ENCODE measurements around the gene NEURL1B.

The NEURL1B gene

GRCh38 chr5:172611913-172612312 lies 29.1 kb upstream of the NEURL1B start:
- DNase-seq = no peak

GRCh38 chr5:172612771-172613170 lies 28.3 kb upstream of the NEURL1B start:
- no peak for DNase-seq

DNA sequence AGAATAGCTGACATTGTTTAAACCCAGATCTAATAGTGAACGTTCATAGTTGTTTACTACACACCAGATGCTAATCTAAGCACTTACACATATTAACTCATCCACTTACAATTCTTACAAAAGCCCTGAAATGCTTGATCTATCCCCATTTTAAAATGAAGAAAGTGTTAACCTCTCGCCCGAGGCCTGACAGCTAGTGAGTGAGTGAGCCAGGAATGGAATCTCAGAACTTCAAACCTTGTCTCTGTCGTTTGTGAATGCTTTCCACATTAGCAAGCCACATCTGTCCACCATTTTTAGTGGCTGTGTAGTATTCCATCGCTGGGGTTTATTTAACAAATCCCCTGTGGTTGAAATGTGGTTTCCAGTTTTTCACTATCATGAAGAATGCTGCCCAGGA lies 24.9 kb upstream of the NEURL1B start:
- DNase-seq = no peak

DNA sequence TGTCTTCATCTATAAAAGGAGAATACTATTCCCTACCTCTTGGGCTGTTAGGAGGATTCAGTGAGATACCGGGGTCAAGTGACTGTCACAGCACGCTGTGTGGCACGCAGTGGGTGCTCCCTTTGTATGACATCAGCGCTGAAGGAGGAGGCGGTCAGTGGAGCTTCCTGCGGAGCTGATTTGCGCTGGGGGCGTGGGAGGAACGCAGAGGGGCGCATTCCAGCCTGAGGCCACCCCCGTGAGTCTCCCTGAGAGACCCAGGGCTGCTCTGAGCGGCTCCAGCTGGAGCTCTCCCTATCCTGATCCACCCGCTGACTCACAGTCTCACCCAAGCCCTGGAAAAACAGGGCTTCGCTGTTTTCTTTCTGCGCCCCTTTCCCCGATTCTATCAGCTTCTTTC lies 24.3 kb upstream of the NEURL1B start:
- DNase-seq = no peak

GRCh38 chr5:172617817-172618216 lies 23.2 kb upstream of the NEURL1B start:
- DNase-seq = no peak

GRCh38 chr5:172618574-172619365 lies 22.3 kb upstream of the NEURL1B start:
- no peak for DNase-seq

DNA sequence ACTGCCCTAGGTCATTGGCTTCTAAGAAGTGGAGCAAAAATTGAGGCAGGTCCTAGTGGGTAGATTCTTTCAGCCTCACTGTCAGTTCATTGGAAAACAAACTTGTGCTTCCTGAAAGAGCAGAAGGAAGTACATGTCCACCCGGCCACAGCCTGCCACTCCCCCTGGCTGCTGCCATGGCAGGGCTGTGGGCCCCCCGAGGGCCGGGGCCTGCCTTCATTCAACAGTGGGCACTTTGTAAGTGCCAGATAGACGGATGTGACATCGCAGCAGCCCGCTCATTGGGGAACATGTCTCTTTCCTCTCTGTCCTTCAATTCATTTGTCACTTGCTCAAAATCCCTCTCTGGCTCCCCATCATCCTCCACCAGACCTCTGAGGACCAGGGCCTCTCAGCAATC lies 20.6 kb upstream of the NEURL1B start:
- no peak for DNase-seq

GRCh38 chr5:172622091-172623046 lies 18.7 kb upstream of the NEURL1B start:
- DNase-seq = no peak

GRCh38 chr5:172623313-172623980 lies 17.6 kb upstream of the NEURL1B start:
- DNase-seq = no peak

DNA sequence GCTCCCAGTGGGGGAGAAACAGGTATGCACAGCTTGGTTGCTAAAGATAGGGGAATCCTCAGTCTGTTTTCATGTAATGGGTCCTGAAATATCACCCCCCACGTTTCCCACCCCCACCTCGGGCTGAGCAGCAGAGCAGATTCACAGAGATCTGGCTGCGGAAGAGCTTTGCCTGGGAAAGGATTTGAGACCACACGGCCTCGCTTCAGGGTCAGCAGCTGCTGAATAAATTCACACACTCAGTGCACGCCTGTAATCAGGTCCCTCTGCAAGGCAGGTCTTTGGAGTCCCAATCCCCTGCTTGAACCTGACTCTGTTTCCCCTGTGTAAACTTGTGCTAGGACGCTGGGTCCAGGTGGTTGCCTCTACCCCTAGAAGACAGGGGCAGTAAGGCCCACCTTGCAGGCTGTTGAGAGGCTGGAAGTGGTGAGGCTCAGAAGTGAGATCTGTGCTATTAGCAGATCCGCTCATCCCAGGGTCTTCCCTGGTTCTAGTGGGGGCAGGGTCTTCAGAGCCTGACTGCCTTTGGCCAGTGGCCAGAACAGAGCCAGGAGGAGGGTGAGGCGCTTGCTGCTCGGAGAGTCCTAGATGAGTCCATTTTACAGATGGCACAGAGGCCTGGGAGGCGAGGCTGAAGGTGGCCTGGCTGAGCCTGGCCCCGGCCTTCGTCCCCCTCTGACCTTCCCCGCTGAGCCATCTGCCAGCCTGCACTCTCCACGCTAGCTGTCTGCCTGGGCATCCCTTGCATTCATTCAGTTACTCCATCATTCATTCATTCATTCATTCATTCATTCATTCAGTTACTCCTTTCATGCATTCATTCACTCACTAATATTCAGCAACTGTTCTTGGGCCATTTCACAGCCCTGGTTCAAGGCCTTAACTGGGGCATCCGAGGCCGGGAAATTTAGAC lies 16.7 kb upstream of the NEURL1B start:
- no peak for DNase-seq

DNA sequence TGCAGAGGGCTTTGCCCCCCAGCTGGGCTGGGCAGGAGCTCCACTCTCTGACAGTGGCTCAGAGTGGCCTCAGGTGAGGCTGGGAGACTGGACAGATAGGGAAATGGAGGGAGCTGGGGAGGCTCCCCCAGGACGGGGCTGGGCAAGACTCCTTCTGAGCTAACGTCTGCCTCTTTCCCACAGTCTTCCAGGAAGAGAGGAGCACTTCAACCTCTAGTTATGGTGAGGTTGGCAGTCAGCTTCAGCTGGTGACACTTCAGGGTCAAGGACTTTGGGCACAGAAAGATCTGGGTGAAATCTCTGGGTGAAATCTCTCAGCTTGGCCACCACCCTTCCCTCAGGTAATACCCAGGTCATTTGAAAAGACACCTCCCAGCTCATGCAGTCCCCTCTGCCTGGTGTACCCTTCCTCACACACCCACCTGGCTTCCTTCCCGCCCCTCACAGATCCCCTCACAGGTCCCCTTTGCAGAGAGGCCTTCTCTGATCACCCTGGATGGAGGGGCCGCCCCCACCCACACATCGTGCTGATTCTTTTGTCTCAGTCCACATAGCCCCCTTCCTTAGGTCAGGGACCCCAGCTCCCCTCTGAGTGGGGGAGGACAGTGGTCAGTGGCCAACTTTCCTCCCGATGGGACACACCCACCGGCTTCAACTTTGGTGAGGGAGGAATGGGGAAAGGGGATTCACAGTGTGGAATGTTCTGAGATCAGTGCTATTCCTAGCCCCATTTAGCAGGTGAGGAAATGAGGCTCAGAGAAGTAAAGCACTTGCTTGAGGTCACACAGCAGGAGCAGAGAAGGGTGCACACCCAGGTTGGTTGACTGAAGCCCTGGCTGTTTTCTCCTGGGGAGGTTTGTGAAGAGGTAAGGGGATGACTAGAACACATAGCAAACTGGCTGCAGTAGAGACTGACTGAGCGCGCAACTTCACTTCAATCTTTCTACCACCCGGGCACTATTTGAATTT lies 15.8 kb upstream of the NEURL1B start:
- DNase-seq = no peak

- DNase-seq = no peak
Observed at GRCh38 chr5:172626031-172626581, 15.0 kb upstream of the NEURL1B start.

DNA sequence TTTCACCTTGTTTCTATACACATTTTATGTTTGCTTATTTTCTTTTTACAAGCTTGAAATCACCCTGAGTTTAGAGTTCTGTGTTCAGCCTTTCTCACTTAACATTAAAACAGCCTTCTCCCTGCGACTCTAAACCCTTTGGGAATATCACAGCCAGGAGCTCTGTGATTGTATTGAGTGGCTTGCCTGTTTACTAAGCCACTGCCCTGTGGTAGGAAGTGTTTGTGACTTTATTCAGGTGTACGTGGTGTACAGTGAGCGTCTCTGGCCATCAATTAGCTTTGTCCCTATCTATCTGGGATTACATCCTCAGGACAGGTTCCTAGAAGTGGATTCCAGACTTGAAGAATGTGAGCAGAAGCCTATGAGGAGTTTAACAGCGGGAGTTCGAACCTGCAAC lies 11.0 kb upstream of the NEURL1B start:
- DNase-seq = no peak

DNA sequence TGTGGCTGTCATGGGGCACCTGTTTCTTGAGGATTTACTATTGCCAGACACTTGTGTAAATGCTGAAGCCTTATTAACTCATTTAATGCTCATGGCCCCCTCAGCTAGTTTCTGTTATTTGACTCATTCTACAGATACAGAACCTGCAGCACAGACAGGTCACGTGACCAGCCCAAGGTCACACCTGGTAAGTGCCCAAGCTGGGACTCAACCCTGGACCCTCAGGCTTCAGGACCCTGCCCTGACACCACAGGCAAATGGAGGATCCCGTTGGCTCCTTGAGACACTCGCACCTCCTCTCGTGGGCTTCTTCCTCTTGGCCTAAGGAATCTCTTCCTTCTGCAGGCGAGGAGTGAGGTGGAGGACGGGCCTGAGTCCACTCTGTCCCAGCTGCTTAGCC lies 10.6 kb upstream of the NEURL1B start:
- no peak for DNase-seq

- no peak for DNase-seq
Observed at GRCh38 chr5:172630986-172631385, 10.1 kb upstream of the NEURL1B start.

GRCh38 chr5:172632346-172633092 lies 8.5 kb upstream of the NEURL1B start:
- no peak for DNase-seq

GRCh38 chr5:172633403-172633970 lies 7.6 kb upstream of the NEURL1B start:
- DNase-seq = no peak

DNA sequence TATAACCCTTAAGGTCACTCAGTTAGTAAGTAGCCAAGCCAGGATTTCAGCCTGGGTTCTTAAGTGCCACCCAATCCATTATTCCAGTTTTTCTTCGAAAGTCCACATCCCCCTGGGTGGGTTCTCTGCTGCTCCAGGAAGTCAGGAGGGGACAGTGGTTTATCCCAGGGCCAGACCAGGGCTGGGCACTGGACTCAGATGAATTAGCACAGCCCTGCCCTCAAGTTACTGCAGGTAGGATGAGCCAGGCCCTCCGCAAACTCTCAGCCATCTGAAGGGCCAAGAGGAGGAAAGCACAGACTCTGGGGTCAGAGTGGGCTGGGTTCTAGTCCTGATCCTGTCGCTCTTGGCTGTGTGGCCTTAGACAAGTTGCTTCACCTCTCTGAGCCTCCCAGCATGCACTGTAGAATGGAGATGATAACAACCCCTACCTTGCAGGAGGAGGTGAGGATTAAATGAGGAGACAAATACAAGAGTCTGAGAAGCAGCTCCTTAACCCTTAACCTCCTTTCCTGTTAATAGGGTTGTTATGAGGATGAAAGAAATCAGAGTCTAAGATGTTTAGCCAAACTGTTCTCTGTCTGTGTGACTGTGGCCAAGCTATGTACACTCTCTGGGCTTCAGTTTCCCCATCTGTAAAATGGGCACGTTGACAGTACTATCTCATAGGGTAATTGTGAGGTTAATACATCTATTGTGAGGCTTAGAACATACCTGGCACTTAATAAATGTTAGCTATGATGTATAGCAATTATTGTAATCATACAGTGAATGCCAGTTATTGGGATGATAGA lies 6.8 kb upstream of the NEURL1B start:
- no peak for DNase-seq

DNA sequence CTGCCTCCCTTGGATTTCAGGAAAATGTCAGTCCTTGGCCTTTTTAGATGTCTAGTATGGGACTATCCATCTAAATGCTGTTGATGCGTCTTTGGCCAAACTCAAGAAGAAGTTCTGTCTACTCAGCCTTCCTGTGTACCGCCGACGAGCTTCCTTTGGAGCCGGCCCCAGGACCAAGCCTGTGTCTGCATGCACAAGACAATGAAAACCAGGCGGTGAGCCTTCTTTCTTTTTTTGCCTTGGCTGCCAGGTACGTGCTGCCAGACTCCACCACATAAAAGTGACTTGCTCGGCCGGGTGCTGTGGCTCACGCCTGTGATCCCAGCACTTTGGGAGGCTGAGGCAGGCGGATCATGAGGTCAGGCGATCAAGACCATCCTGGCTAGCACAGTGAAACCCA lies 6.0 kb upstream of the NEURL1B start:
- no peak for DNase-seq
